Glomerular visceral epithelial cell (primary cell): ENCODE measurements around the gene SDHB.
A peak's percentile ranks its signal among the peaks of the same experiment; 100 is the strongest.

Experiments used
- DNase-seq: peaks from one replicate; pipeline ENCODE4 v3.0.0-alpha.2; 2016; ENCODE audit errors: extremely low spot score

SDHB gene

DNA sequence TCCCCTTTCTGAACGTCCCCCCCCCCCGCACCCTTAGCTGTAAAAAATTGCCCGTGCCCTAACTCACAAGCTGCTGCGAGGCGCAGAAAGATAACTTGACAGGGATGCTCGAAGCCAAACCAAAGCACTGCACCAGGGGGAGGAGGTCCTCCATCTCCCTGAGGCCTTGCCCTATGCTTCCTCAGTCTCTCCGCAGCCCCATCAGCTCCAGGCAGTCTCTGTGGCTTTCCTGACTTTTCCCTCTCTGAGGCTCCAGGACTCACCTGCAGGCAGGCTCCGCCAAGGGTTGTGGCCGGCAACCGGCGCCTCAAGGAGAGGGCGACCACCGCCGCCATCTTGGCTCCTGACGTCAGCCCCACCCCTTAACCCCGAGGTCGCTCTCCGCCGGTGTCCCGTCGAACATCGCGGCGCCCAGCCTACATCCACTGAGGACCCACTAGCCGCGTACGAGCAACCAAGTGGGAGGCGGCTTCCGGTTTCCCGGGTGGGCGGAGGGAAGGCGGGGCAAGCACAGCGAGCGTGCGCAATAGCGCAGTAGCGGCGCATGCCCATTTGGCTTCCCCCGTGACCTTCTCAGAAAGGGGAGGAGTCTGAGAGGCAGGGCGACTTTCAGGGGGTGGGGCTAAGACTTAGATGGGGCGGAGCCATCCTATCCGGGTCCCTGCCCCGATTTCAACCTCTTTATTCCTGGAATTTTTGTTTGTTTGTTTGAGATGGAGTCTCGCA, at the start of gene SDHB:
Gene SDHB (minus strand): TSS at position 348 of the 726 bp plus-strand sequence. CDS start 13 bp downstream, at position 335.
- peak; percentile 99 for DNase-seq

DNA sequence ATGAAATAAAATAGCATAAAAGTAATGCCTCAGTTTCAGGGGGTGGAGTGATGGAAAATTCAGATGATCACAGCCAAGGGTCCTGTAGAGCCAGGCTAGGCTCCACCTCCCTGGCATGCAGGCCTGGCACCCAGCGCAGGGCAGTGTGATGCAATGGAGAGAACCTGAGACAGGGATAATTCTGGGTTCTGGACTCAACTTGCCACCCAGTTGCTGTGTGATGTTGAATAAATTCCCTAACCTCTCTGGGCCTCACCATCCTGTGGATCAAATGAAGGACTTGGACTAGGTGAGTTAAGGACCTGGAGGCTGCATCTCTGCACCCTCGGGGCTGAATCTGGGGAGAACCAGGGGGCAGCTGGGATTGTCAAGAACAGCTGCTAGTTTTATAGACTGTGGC, 48.4 kb upstream of the SDHB start:
- no peak for DNase-seq

DNA sequence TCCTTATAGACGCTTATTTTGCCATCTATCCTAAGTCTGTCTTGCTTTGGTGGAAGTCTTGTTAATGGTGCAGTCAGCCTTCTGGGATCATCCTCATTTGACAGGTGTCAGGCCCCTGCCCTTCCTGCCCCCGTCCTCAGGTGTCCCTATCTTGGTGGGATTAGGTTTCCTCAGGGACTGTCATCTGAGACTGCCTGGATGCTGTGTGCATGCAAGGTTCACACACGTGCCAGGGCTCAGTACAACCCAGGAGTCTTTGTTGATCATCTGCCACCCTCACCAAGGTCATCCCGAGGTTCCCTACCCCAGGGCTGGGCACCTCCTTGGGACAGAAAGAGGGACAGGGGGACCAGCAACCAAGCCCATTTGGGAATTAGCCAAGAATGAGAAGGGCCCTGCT, 47.4 kb upstream of the SDHB start:
- DNase-seq: no peak

DNA sequence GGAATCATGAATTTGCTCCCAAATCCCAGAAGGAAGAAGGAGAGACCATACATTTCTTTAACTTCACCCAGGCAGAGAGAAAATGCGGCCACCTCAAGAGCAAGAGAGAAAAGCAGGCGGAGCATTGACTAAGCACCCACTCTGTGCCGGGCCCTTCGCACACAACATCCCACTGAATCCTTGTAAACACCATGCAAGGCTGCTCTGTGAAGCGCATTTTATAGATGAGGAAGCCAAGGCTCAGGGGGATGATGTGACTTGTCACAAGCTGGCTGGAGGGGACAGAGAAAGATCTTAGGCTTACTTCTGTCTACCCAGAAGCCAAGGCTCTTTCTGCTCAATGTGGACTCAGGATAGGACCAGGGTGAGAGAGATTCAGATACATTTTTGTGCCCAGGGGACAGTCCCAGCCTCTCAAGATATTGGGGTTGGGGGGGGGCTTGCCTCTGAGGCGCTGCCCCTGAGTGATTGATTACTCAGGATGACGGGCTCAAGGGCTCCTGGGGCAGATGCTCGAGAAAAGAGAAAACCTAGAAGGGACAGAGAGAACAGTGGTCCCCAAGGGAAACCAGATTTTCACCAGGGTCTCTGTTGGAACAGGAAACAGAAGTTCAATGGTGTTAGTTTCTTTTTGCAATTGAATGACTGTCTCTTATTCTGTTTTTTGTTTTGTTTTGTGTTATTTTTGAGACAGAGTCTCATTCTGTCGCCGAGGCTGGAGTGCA, 45.9 kb upstream of the SDHB start:
- DNase-seq: no peak

DNA sequence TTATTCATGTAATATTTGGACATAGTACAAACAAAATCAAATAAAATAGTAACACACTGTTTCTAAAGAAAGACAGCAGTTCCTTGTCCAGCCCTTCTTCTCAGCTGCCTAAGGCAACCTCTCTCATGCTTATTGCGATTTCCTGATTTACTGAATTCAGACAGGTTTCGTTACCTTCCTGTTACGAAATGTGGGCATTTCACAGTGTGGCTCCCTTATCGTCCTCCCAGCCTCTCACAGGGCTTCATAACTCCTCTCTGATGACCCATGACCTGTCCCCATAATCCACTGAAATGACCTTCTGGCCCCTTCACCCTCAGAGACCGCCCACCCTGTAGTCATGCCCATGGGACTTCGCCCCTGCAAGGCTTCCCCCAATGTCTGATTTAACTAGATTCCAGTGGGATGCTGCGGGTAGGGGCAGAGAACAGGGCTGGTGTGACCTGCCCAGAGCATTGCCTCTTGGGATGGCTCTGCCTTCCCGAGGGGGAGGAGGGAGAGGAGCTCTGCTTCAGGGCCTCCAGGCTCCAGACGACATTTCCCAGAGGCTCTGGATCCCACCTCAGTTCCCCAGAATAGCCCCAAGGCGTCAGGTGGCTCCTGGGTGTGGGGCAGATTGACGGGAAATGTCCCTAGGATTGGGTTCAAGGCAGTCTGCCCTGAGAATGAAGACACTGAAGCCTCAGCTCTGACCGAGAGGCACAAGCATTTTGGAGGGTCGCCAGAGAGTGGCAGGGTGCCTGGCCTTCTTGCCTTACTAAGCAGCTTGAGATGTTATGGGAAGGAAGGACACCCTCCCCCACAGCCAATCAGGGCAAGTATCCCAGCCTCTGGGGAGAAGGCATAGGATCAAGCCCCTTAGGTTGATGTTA, 44.9 kb upstream of the SDHB start:
- DNase-seq: no peak

DNA sequence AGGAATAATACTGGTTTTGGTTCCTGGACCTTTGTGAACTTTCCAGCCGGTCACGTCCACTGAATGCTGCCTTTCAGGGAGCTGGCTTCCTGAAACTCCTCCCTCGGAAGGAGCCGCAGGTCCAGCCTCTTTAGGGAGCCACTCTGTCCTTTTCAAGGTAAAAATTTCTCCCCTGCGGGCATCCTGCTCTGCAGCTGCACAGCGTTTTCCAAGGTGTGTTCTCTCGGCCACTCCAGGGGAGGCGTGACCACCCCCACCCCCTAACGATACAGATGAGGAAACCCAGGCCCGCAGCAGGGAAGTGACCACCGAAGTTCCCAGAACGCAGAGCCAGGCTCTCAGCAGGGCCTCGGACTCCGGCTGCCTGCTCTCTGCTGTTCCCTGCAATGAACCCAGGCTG, 44.0 kb upstream of the SDHB start:
- DNase-seq: no peak

DNA sequence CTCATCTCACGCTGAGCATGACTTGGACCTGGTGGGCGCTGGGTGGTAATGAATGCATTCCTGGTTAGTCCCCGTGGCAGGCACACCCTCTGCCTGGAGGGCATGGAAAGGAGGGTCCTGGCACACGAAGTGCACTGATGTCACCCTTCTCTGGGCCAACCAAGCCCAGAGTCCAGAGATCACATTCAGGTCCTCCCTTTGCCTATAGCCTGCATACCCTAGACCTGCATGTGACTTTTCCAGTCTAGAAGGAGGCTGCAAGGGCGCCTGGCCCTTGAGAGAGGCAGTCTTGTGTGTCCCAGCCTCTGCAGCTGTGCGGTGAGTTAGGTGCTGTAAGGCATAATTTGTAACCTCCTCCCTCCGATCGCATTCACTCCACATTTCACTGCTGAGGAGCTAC, 43.3 kb upstream of the SDHB start:
- no peak for DNase-seq

DNA sequence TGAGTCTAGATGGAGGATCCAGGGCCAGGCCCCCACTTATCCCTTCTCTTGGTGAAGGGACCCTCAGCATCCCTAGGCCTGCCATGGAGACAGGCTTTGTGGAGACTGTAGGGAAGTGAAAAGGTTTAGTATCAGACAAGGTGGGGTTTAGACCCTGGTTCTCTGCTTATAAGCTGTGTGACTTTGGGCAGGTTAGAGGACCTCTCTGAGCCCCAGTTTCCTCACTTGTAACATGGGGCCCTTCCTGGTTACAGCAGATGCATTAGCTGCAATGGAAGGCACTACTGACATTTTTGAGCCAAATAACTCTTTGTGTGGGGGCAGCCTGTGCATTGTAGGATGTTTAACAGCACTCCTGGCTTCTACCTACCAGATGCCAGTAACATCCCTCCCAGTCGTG, 42.8 kb upstream of the SDHB start:
- DNase-seq: no peak

DNA sequence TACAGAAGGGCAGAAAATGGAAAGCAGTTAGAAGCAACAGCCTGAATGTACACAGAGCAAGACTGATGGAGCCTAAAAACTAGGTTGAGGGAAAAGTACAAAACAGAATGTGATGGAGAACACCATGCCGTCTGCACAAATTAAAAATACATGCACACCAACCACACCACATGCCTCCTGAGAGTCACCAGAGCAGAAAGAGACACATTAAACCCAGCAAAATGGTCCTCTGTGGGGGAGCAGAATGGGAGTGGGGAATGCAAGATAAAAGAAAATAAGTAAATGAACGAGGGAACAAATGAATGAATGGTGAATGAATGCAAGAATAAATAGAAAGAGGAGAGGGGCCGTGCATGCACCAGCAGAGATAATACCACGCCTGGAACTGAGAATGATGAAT, 41.3 kb upstream of the SDHB start:
- no peak for DNase-seq

DNA sequence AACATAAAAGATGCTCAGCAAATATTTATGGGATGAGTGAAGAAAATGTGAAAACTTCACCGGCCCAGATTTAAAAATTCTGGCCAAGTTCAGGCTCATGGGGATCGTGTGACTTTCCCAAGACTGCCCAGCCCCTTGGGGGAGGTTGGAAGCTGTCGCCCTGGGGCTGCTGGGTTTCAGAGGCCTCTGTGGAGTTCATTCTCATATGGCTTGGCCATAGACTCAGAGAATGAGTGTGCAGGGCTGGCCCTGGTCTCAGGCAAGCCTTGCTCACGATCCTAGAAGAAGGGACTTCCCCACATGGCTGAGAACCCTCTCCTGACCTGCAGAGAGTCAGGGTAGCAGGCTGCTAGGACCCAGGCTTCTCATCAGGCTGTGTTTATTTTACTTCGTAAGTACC, 40.8 kb upstream of the SDHB start:
- no peak for DNase-seq

DNA sequence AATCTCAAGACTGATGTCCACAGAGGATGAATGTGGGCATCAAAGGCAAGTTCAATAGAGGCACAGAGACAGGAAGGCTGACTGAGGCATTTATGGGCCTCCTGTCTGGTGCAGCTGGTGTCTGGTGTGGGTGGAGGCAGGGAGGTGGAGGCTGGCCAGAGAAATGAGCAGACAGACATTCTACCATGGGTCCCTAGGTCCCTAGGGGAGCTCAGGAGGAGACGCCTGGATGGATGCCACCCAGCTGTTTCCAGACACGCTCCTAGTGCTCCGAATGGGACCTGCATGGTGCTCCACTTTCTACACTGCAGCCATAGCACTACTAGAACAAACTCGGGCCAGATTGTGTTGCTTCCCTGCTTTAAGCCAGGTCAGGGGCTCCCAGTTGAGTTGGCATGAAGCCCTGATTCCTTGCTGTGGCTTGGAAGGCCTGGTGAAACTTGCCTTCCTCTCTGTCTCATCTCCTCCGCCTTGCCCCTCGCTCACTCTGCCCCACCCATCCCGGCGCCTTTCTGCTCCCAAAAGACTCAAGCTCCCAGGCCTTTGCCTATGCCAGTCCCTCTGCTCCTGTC, 40.1 kb upstream of the SDHB start:
- DNase-seq: no peak

DNA sequence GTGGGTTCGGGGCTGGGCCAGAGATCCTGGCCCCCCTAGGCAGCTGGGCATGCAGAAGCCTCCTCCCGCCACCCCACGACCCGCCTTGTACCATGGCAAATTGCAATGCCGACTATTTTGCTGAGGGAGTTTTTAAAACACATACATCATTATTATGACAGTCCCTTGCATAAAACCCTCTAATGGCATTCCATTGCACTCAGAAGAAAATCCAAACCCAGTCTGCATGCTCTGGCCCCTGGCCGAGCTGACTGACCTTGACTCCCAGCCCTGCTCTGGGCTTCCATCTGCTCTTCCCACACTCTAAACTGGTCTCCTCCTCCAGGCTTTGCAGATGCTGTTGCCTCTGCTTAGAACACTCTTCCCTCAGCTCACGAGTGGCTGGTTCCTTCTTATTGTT, 37.4 kb upstream of the SDHB start:
- no peak for DNase-seq

DNA sequence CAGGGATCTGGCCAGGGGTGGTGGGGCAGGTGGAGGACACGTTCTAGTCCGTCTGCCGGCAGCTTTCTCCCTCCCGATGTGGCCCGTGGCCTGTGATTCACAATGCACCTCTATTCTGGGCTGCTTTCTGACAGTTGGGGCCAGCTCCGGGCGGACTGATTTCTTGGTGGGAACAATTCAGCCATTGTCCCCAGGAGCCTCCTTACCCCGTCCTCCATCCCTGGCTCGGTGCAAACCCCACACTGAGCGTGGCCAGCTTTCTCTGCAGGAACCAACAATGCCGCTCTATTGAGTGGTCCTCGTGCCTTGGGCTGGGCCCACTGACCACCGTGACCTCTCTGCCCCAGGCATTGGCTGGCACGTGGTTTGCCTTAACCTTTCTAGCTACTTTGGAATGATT, 35.7 kb upstream of the SDHB start:
- DNase-seq: no peak

DNA sequence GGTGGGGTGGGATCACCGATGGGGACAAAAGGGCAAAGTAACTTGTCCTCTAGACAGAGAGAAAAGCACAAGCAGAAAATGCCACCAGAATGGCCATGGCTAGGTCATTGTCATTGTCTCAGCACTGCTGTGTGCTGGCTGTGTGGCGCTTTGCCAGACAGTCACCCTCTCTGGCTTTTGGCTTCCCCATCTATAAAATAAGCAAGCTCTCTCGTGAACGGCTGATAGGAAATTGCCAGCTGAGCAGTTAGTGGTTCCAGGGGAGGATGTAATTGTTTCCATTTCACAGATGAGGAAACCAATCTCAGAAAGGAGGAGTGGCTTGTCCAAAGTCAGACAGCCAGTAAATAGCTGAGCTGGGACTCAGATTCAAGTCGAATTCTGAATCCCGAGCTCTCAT, 32.9 kb upstream of the SDHB start:
- DNase-seq: no peak

DNA sequence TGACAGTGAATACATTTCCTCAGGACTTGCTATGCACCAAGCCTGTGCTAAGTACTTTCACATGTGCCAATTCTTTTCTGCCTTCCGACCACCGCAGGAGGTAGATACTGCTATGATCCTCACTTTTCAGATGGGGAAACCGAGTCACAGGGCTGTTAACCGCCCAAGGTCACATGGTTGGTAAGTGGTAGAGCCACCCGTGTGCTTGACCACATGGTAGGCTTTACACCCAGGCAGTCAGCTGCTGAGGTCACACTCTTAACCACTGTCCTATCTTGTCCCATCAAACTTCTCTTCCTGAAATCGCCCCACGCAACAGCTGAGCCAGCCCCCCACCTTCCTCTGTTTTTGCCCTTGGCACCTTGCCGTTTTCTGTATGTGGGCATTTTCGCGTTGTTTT, 31.0 kb upstream of the SDHB start:
- DNase-seq: no peak

DNA sequence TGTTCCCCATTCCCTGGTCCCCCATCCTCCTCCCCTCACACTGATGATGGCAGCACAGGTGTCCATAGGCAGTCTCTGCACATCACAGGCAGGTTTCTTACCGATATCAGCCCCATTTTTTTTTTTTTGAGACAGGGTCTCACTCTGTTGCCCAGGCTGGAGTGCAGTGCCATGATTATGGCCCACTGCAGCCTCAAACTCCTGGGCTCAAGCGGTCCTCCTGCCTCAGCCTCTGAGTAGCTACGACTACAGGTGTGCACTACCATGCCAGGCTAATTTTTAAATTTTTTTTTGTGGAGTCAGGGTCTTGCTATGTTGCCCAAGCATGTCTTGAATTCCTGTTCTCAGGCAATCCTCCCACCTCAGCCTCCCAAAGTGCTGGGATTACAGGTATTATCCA, 28.9 kb upstream of the SDHB start:
- no peak for DNase-seq

DNA sequence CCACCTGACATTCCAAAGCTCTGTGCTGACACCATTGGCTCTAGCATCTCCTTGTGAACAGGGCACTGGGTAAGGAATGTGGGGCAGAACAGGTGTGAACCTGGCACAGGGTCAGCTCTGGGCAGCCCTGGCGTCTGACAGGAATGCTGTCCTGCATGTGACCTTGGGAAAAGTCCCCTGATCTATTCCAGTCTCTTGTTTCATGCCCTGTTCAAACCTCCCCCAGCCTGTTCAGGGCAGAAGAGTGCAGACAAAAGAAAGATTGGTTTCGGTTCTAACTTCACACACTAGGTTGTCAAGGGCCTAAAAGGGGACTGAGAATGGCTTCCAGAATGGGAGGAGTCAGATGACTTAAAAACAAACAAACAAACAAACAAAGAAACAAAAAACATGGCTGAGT, 27.6 kb upstream of the SDHB start:
- DNase-seq: no peak

DNA sequence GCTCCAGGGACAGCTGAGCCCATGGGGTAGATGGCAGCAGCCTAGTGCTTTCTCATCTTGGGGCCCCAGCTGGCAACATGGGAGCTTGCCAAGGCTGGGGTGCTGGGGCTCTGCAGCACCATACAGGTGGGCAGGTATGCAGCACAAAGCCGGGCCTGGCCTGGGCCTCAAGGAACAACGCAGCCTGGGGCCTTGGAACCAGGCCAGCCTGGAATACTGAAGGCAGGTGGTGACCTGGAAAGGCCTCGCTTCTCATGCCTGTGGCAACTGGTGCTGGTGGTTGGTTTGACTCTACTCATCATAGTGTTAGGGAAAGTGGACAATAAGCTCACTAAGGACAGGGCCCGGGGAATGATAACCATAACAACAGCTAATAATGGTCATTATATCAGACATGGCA, 27.0 kb upstream of the SDHB start:
- DNase-seq: no peak

DNA sequence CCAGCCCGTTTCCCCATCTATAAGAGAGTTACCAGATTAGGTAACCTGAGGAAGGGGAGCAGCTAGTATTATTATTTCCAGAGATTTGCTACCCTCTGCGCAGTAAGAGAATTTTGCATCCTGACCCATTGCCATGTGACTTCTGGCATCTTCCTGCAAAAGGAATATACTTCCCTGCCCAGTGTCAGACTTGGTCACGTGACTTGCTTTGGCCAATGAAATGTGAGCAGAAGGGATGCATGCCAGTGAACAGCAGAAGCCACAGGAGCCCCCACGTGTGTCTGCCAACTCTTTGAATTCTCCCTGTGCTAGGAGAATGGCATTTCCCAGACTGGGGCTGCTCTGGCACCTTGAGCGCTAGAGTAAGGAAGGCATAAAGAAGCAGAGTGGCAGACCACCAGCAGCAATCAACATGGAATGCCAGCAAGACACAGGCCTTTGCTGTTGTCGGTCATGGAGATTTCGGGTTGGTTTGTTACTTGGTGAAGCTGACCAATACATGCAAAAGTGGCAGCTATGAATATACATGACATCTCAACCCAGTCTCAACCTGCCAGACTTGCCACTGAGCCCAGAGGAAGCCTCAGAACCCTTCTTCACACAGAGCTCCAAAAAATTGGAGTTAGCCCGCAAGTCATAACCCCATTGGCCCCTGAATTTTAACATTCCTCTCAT, 26.4 kb upstream of the SDHB start:
- no peak for DNase-seq

DNA sequence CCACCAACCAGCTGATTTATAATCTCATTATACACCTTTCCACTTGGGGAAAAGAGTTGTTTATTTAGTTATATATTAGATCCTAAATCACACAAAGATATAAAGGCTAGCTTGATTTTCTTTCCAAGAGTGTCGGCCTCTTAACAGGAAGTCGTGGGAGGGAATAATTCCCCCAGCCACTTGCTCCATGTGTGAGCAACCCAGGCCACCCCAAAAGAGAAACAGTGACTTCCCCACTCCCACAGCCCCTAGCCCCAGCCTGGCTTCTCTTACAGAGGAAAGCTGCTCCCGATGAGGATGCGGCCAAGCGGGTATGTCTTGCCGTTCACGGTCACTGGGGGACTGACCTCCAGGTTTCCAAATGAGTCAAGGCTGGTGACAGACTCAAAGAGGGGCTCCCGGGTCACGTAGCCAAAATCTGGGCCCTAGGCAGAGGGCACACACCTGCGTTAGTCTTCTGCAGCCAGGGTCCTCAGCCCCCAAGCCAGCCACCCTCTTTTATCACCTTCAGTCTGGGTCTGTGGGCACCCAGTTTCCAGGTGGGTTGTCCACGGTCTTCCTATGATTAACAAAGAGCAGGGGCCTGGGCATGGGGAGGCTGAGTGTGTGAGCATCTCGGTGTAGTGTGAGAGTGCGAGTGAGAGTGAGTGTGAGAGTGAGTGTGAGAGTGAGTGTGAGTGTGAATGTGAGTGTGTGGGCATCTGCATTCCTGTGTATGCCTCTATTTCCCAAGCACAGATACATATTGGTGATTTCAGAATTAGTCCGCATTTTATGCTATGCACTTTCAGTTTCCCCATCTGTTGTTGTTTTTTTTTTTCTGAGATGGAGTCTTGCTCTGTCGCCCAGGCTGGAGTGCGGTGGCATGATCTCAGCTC, 25.4 kb upstream of the SDHB start:
- no peak for DNase-seq
